HS-27A (cell line): ENCODE results near the gene NFIC.
"Not testable (repeated sequence)": the region's sequence is repeated elsewhere in the genome, so short reads cannot be mapped to it uniquely, and the experiment has no call there.

Experiments
- DNase-seq: peaks from one replicate; pipeline ENCODE4 v3.0.0-alpha.2; 2012; ENCODE audit warnings: low read depth, missing footprints

NFIC gene

GRCh38 chr19:3398900-3399278 is 32.5 kb downstream of the NFIC start:
- no peak for DNase-seq

GRCh38 chr19:3399311-3399710 is 32.9 kb downstream of the NFIC start:
- not testable (repeated sequence) for DNase-seq

DNA sequence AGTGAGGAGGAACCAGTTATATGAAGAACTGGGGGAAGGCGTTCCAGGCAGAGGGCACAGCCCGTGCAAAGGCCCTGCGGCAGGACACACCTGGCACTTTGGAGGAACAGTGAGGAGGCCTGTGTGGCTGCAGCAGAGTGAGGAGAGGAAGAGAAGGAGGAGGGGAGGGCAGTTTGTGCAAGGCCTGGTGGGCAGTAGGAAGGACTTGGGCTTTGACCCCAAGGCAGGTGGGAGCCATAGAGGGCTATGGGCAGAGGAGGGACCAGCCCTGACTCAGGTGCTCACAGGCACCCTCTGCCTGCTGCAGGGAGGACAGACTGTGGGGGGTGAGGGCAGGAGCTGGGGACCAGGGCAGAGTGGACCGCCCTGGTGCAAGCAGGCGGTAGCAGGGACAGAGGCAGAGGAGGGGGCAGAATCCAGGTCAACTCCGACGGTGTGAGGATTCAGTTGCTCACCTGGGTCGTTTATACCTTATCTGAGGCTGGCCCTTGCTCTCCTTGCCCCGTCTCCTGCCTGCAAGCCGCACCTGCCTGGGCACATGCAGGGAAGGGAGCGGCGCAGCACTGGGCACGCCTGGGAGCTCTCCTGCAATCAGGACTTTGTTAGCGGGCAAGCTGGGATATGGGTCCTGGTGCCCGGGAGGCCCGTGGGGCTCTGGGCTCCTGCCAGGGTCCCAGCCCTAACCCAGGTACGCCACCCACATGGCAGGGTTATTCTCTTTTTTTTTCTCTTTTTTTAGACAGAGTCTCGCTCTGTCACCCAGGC is 34.8 kb downstream of the NFIC start:
- no peak for DNase-seq

DNA sequence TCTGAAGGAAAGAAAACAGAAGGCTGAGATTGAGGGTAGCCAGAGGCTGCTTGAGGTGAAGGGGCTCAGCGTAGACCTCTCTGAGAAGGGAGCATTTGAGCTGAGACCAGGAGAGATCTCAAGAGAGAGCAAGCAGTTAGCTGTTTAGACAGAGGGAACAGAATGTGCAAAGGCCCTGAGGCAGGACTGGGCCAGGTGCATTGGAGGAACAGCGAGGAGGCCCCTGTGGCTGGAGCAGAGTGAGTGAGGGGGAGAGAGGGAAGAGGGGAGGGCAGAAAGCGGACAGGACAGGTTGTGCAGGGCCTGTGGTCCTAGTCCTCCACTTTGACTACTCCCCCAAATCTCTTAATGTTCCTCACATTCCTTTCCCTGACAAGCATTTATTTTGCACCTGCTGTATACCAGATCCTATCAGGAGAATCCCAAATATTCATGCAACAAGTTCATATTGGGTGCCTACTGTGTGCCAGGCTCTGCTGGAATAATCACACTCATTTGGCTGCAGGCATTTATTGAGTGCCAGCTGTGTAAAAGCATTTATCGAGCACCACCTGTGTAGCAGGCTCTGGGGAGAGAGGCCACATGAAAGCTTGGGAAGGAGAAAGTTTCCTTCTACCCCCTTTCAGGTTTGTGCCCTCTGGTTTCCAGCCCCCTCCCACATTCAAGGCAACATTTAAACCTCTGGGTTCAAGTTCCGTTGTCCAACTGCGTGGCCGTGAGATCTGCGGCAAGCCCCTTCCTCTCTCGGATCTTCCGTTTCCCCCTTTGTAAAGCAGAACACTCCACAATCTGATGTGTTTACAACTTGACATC is 36.5 kb downstream of the NFIC start:
- no peak for DNase-seq

DNA sequence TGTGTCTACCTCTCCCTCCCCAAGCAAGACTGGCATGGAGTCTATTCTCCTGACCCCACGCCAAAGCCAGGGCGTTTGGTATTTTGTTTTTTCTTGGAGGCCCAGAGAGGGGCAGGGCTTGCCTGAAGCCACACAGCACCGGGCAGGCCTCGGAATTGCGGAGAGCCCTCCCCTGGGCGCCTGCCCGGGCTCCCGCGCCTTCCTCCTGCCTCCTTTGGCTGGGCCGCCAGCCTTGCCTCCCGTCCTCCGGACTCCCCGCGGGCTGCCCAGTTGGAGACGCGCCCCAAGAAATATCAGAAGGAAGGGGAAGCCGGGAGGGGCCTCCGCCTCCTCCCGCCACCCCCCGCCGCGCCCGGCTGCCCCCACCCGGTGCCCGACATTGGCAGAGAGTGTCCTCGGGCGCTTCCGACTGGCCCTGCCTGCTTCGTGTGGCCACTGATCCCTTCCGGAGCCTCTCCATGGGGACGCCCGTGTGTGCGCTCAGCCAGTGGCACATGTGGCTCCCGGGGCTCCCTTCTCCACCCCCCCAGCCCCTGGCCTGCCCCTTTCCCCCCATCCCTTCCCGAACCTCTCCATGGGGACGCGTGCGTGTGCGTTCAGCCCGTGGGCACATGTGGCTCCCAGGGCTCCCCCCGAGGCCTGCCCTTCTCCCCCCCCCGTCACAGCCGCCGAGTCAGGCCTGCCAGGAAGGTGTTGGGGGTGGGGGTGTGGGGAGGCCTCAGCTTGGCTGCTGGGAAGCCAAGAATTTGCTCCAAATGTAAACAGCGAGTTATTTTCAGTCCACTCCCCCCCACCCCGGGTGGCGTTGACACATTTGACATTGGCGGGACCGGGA is 37.3 kb downstream of the NFIC start:
- DNase-seq = no peak

DNA sequence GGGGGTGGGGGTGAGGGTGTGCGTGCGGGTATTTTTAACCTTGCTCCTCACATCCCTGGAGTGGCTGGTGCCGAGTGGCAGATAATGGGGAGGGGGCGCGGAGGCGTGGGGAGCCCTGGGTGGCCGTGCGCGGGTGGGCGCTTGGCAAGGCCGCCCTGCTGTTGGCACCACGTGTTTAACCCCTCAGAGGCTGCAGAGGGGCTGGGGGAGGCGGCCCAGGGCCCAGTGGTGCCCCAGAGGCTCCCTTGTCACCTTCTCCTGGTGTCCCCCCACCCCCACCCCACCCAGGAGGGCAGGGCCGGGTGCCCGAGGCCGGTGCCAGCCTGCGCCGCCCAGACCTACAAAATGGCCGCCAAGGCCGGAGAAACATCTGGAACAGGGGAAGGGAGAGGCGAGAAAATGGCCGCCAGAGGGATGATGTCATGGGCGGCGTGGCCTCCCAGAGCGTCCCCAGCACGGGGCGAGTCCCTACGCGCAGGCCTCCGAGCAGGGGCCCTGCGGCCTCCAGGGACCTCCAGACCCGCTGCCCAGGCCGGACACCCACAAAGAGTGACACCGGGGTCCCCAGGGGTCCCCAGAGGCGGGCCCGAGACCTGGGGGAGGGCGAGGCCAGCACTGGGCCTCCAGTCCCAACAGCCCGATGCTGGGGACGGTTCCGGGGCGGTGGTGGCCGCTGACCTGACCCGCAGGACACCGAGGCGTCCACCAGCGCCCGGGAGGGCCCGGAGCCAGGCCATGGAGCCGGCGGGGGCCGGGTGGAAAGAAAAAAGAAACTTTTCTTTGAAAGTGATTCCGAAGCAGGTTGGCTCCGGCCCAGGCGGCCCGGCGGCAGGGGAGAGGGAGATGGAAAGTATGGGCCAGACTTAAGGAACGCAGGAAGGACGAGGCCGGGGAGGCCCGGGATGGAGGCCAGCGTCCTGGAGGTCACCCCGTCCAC is 38.2 kb downstream of the NFIC start:
- DNase-seq = no peak

GRCh38 chr19:3405261-3405653 is 38.9 kb downstream of the NFIC start:
- DNase-seq = no peak

- DNase-seq = no peak
Observed at GRCh38 chr19:3406571-3407111, 40.3 kb downstream of the NFIC start.

GRCh38 chr19:3407556-3408516 is 41.5 kb downstream of the NFIC start:
- no peak for DNase-seq

DNA sequence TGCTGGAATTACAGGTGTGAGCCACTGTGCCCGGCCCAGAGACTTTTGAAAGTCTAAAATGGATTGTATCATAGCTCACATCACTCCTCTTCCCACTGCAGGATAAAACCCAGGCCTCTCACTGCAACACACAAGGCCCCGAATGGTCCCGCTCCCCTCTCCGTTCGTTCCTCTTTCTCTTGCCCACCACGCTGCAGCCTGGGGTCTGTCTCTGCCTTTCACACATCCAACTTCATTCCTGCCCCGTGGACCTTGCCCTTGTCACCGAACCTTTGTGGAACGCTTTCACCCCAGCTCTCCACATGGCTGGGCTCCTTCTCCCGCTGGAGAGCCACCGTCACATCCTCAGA is 42.6 kb downstream of the NFIC start:
- no peak for DNase-seq

DNA sequence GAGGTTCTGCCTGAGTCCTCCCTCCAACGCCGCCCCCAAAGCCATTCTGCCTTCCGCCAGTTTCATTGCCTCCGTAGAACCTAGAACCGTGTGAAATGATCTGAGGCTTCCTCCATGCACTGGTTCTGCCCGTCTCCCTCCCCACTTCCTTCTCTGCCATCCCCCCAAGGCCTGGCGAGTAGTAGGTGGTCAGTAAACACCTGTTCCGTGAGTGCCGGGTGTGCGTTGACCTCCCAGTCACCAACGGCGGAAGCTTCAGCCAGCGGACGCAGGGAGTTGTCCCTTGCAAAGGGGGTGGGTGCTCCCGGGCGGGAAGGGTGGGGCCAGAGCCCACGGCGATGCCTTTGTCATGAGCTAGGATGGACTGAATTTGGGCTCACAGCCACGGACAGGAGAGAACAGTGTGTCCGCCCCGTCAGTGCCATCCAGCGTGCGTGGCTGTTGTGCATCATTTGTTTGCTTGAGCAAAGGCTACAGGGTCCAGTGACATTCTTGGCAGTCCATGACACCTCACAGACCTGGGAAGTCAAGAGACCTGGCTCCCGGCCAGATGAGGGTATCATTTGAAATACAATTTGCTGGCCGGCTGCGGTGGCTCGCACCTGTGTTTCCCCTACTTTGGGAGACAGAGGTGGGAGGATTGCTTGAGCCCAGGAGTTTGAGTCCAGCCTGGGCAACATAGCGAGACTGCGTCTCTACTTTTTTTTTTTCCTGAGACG is 43.1 kb downstream of the NFIC start:
- DNase-seq = no peak

GRCh38 chr19:3411636-3412035 is 45.3 kb downstream of the NFIC start:
- no peak for DNase-seq

- no peak for DNase-seq
Observed at GRCh38 chr19:3412066-3412465, 45.7 kb downstream of the NFIC start.

GRCh38 chr19:3413796-3414327 is 47.5 kb downstream of the NFIC start:
- DNase-seq = no peak

- DNase-seq = no peak
Observed at GRCh38 chr19:3415695-3416094, 49.3 kb downstream of the NFIC start.

DNA sequence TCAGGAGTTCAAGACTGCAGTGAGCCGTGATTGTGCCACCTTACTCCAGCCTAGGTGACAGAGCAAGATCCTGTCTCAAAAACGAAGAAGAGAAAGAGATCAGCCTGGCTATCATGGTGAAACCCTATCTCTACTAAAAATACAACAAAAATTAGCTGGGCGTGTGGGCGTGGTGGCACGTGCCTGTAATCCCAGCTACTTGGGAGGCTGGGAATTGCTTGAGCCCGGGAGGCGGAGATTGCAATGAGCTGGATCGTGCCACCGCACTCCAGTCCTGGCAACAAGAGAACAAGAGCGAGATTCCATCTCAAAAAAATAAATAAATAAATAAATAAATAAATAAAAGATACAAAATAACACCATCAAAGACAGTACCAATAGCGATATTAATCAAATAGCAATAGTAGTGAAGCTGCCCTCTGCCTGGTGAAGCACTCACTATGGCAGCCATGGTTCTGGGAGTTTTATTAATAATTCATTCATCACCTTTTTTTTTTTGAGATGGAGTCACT is 53.9 kb downstream of the NFIC start:
- no peak for DNase-seq

- DNase-seq = no peak
Observed at GRCh38 chr19:3420909-3421619, 54.7 kb downstream of the NFIC start.

- DNase-seq = not testable (repeated sequence)
Observed at GRCh38 chr19:3421656-3422055, 55.3 kb downstream of the NFIC start.
